Right cardiac atrium (tissue), 5 donors: Measurements from ENCODE around the gene CMSS1. TPM values are rescaled to one million over a fixed set of nuclear protein-coding genes. Genes with fewer than 3 reads are reported as not detected.

Source experiments
- ATAC-seq, 2 donors: fragments of 200-7000 bp; cut with Tn5 transposase; one replicate each; pipeline versions ENCODE4 v1.8.0 to v1.9.1; 2020; ENCODE audit warnings: moderate library complexity in 2 of 2, mild to moderate bottlenecking in 1 of 2
- DNase-seq, 3 donors: peaks; one replicate each; pipeline ENCODE4 v3.0.0-alpha.2; 2020
- H3K27ac ChIP-seq: one replicate; pipeline ENCODE4 v1.5.1; 2013; ENCODE audit warnings: mild to moderate bottlenecking, low read length, control low read depth, moderate library complexity
- H3K27me3 ChIP-seq: one replicate; pipeline ENCODE4 v1.6.1; 2013; ENCODE audit not compliant: control insufficient read depth, insufficient read depth
- H3K4me1 ChIP-seq: one replicate; pipeline ENCODE4 v1.6.1; 2013; ENCODE audit warnings: low read length; ENCODE audit not compliant: control insufficient read depth, insufficient read depth
- H3K4me3 ChIP-seq: one replicate; pipeline ENCODE4 v1.5.1; 2013; ENCODE audit warnings: low read length, control low read depth
- H3K9me3 ChIP-seq: one replicate; pipeline ENCODE4 v1.6.1; 2013; ENCODE audit warnings: low read length; ENCODE audit not compliant: control insufficient read depth
- WGBS: extraction: QIAGEN DNeasy Blood & Tissue Kit; methylation state at CpG from one replicate; pipeline ENCODE4 v1.1.7; 2013; 5-methylcytosine and 5-hydroxymethylcytosine counted together
- intact Hi-C, 4 donors: fragments of 100-400 bp; cut with DNase I; formaldehyde crosslinking; loops; one replicate each; pipeline versions ENCODE4 v1.11.0 to v1.14.0; 2022 to 2023
- long read RNA-seq, 4 donors: library from polyadenylated mRNA; unstranded; transcript quantifications; one replicate each; pipeline ENCODE4 v2.0.0, GENCODE V29; 2020 to 2021
- polyA plus RNA-seq: library from polyadenylated mRNA; stranded (reverse); fragments of 200-250 nt; gene quantifications from one replicate; pipeline ENCODE4 v1.2.3, GENCODE V29; 2013
- total RNA-seq, 4 donors: library from RNA; stranded (reverse); fragmentation: NEBNext Ultra II Directional; extraction: Animal tissue kit (Norgen Biotek cat#: 25700); gene quantifications; one replicate each; pipeline ENCODE4 v1.2.1, GENCODE V29; 2021
- donor health status: healthy with polysubstance abuse.
- donor health status: DM: no; HTN: yes; CAD: no.
- donor health status: DM: no; HTN: no; CAD: no.
- donor health status: DM: no; HTN: yes; CAD: no; lungs with severe emphysema.
- donor health status: DM: yes; HTN: yes; CAD: no.

The CMSS1 gene
- total RNA-seq (10 to 100 TPM; 21.1 to 33.8 (median 27.7) TPM), polyA plus RNA-seq (18.9 TPM)
- long read RNA-seq, donor 1, partial matches to known transcripts = 0 of 5 reads
- long read RNA-seq, donor 1, other reads (novel, unspliced or antisense) = 4 of 5 reads
- long read RNA-seq, donor 2, partial matches to known transcripts = 0 of 2 reads
- long read RNA-seq, donor 2, other reads (novel, unspliced or antisense) = 2 of 2 reads
- long read RNA-seq, donor 3, partial matches to known transcripts = 2 of 26 reads
- long read RNA-seq, donor 3, other reads (novel, unspliced or antisense) = 24 of 26 reads
- long read RNA-seq, donor 4, partial matches to known transcripts = 0 of 2 reads
- long read RNA-seq, donor 4, other reads (novel, unspliced or antisense) = 2 of 2 reads

DNA sequence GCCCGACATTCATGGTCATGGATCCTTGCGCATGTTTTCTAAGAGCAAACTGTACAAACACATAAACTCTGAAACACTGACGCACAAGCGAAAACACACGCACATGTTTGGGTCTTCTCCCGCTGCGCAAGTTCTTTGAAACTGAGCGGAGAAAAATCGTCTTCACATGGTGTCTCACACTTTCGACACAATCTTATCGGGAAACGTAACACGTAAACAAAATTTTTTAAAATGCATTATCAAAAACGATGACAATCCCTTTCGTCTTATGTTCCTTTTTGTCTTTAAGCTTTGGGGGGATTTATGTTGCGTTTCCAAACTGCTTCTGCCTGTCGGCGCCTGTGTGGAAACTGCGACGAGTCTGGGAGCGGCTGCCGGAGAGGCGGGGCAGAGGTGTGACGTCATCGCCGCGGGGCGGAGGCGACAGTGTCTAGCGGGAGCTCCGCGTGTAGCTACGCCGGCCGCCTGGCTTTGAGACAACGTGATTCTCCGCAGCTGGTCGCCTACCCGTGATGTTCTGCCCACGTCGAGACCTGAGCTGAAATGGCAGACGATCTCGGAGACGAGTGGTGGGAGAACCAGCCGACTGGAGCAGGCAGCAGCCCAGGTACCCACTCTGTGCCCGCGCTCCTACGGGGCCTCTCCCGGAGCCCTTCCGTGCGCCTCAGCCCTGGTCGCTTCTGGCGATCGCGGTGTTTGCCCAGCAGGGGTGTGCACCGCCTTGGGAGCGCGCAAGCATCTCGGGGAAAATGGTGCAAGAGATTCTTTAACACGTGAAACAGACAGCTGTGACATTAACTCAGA lies at the start of gene CMSS1:
Gene CMSS1, plus strand, starts transcription at position 426 of the 804 bp plus-strand sequence.
- ATAC-seq = peak; percentile 98 to 99
- Histone ChIP-seq H3K27ac (peak within 1 kb of the TSS; percentile 52), H3K27me3 (no peaks in the 10 kb centered on the region), H3K9me3 (no peaks in the 10 kb centered on the region), H3K4me1 (peaks cover 2% of the 10 kb centered on the region), H3K4me3 (peak within 1 kb of the TSS; percentile 61)
- DNase-seq = peak; percentile 96 to 98 (median 98)
- under 1% methylated on average over 60 of the region's 60 CpGs for WGBS
- intact Hi-C loops = no loop called here

DNA sequence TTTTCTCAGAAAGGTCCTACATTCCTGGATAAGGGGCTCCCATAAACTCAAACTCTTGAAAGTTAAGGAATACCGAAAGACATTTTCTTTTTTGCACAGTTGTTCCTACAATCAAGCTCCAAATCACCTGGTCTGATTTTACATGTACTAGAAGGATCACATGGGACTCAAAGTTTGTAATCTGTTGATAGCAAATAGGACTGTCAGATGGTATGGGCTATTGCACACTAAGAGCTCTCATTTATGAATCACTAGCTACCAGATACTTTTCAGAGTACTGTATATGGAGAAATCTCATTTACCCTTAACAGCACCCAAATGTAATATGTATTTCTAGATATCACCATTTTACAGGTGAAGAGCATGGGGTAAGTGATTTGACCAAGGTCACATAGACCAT lies 49.5 kb upstream of the CMSS1 start:
- ATAC-seq (no peak), DNase-seq (no peak)
- Histone ChIP-seq H3K4me3 (no peak overlapping the region), H3K27me3 (no peaks in the 10 kb centered on the region), H3K9me3 (no peaks in the 10 kb centered on the region), H3K4me1 (no peaks in the 10 kb centered on the region), H3K27ac (no peak overlapping the region)
- 98% methylated on average over 1 of the region's 1 CpG for WGBS
- intact Hi-C loops = loop anchor here in 1 of 4 donors (10.0 kb wide), 1 partner anchor 273 kb away; no protein-coding TSS in a partner anchor

DNA sequence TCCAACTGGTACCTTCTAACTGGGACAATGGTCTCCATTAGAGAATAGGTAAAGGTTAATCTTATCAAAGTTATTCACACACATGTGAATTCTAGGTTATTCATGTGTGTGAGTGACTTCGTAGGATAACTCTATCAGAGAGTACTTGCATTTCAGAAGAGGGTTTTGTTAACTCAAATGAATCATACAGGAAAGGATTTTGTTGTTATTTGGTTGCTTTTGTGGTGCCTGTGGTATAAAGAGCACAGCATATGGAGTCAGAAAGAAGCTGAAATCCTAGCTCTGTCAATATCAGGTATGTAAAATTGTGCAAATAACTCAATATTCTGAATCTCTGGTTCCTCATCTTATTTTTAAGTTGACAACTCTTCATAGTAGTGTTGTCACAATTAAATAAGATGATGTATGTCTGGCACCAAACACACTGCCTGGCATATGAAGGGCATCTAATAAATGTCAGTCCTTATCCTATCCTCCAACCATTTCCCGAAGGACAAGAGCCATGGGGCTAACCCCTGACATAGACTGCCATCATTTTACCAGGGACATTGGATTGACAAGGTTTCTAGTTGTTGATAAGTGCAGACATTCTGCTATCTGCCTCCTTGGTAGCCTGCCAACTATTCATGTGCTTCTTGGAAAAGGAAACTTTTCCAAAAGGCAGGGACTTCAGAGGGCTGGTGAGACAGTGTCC lies 48.7 kb upstream of the CMSS1 start:
- DNase-seq = no peak
- intact Hi-C loops = loop anchor here in 1 of 4 donors (10.0 kb wide), 1 partner anchor 274 kb away; no protein-coding TSS in a partner anchor
- no peak for ATAC-seq
- Histone ChIP-seq H3K4me3 (no peak overlapping the region), H3K4me1 (no peaks in the 10 kb centered on the region), H3K9me3 (no peaks in the 10 kb centered on the region), H3K27me3 (no peaks in the 10 kb centered on the region), H3K27ac (no peak overlapping the region)
- WGBS = 65% methylated on average over 2 of the region's 2 CpGs

GRCh38 chr3:99772171-99772570 lies 45.5 kb upstream of the CMSS1 start:
- ATAC-seq (no peak), DNase-seq (no peak)
- Histone ChIP-seq H3K4me1 (no peaks in the 10 kb centered on the region), H3K27me3 (no peaks in the 10 kb centered on the region), H3K9me3 (no peaks in the 10 kb centered on the region), H3K27ac (no peak overlapping the region), H3K4me3 (no peak overlapping the region)
- 97% methylated on average over 3 of the region's 3 CpGs for WGBS
- intact Hi-C loops = no loop called here

DNA sequence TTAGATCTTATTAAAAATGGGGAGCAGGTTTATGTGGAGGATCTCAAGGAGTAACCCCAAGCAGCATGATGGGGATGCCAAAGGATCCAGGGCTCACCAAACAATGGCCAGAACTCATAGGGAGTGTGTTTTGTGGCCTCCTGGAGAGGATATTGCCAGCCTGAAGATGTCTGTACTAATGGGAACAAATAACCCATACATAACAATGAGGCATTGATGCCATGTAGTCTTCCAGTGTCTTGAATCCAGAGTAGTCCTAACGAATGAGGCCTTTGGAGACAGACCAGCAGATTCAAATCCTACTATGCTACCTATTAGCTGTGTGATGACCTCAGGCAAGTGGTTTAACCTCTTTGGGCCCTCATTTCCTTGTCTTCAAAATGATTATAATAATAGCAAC lies 45.0 kb upstream of the CMSS1 start:
- no peak overlapping the region for H3K27ac ChIP-seq
- ATAC-seq (no peak), DNase-seq (no peak)
- WGBS = 73% methylated on average over 1 of the region's 1 CpG
- no peaks in the 10 kb centered on the region for H3K27me3 ChIP-seq
- H3K4me1 ChIP-seq = no peaks in the 10 kb centered on the region
- intact Hi-C loops = no loop called here
- H3K9me3 ChIP-seq = no peaks in the 10 kb centered on the region
- H3K4me3 ChIP-seq = no peak overlapping the region

DNA sequence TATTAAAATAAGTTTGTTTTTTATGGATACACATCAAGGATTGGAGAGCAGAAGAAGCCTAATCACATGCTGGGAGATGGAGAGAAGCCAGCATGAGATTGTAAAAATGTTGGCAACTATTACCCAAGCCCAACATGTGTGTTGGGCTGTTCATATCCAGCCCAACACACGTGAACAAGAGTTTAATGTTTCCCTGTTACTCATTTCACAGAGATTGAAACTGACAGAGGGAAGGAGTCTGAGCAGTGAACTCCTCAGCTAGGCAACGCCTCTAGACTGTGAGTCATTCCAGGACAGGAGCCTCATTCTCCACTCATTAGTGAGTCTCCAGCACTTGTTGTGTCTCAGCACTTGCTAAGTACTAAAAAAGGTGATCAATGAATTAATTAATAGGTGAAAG lies 43.2 kb upstream of the CMSS1 start:
- Histone ChIP-seq H3K4me1 (no peaks in the 10 kb centered on the region), H3K9me3 (no peaks in the 10 kb centered on the region), H3K27ac (no peak overlapping the region), H3K27me3 (no peaks in the 10 kb centered on the region), H3K4me3 (no peak overlapping the region)
- DNase-seq (no peak), ATAC-seq (peak; percentile 64 to 70)
- intact Hi-C loops = no loop called here
- WGBS = 37% methylated on average over 2 of the region's 2 CpGs

DNA sequence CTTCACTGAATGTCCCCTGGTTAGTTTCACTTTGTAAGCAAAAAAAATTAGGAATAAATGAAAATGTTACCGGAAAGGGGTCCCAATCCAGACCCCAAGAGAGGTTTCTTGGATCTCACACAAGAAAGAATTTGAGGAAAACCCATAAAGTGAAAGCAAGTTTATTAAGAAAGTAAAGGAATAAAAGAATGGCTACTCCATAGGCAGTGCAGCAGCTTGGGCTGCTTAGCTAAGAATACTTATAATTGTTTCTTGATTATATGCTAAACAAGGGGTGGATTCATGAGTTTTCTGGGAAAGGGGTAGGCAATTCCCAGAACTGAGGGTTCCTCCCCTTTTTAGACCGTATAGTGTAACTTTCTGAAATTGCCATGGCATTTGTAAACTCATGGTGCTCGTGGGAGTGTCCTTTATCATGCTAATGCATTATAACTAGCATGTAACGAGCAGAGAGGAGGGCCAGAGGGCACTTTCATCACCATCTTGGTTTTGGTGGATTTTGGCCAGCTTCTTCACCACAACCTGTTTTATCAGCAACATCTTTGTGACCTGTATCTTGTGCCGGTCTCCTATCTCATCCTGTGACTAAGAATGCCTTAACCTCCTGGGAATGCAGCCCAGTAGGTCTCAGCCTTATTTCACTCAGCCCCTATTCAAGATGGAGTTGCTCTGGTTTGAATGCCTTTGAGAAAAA lies 41.0 kb upstream of the CMSS1 start:
- Histone ChIP-seq H3K4me1 (no peaks in the 10 kb centered on the region), H3K27ac (no peak overlapping the region), H3K9me3 (no peaks in the 10 kb centered on the region), H3K27me3 (no peaks in the 10 kb centered on the region), H3K4me3 (no peak overlapping the region)
- intact Hi-C loops = no loop called here
- no peak for ATAC-seq
- 65% methylated on average over 5 of the region's 5 CpGs for WGBS
- no peak for DNase-seq

DNA sequence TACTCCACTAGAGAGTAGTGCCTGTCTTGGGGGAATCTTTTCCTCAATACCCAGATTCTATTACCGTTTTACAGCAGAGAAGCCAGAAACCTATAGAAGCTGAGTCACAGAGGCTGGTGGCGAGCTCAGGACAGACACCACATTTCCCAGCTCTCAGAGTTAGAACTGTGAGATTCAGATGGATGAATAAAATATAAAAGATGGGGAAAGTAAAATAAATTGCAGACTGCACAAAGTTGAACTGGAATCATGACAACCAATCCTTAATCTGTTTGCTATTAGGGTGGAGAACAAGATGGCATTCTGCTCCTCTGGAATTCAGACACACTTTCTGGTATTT lies 40.5 kb upstream of the CMSS1 start:
- intact Hi-C loops = no loop called here
- H3K27ac ChIP-seq = no peak overlapping the region

GRCh38 chr3:99777708-99778107 lies 40.0 kb upstream of the CMSS1 start:
- intact Hi-C loops = no loop called here
- 77% methylated on average over 2 of the region's 2 CpGs for WGBS
- H3K4me1 ChIP-seq = no peaks in the 10 kb centered on the region
- H3K4me3 ChIP-seq = no peak overlapping the region
- no peaks in the 10 kb centered on the region for H3K9me3 ChIP-seq
- H3K27me3 ChIP-seq = no peaks in the 10 kb centered on the region
- no peak overlapping the region for H3K27ac ChIP-seq
- no peak for DNase-seq
- no peak for ATAC-seq

More for the DNA sequence above, 40.5 kb upstream of the CMSS1 start:
- 88% methylated on average over 2 of the region's 2 CpGs for WGBS
- H3K4me3 ChIP-seq = no peak overlapping the region
- DNase-seq = no peak
- no peaks in the 10 kb centered on the region for H3K27me3 ChIP-seq
- ATAC-seq = no peak
- H3K4me1 ChIP-seq = no peaks in the 10 kb centered on the region
- H3K9me3 ChIP-seq = no peaks in the 10 kb centered on the region

- intact Hi-C loops = no loop called here
Observed at GRCh38 chr3:99780749-99781148, 36.9 kb upstream of the CMSS1 start.

More at GRCh38 chr3:99780749-99781148, 36.9 kb upstream of the CMSS1 start:
- no peak for ATAC-seq
- DNase-seq = no peak
- WGBS = 63% methylated on average over 3 of the region's 3 CpGs
- Histone ChIP-seq H3K27me3 (no peaks in the 10 kb centered on the region), H3K4me3 (no peak overlapping the region), H3K9me3 (no peaks in the 10 kb centered on the region), H3K27ac (no peak overlapping the region), H3K4me1 (no peaks in the 10 kb centered on the region)
